ENCODE results near the gene SARS2.

GRCh38 chr19:38915329-38916321 lies 14.9 kb downstream of the SARS2 start:
- TF ChIP-seq EP300 (IDR thresholded peaks at IDR 0.05) (no peak), CTCF (IDR thresholded peaks at IDR 0.05) (no peak)

All from gastroesophageal sphincter (tissue), 3 donors.